HG03432 (cell line): ENCODE measurements around the gene CAMSAP2.
A peak's percentile ranks its signal among the peaks of the same experiment; 100 is the strongest.

Experiments
- ATAC-seq: cut with Tn5 transposase; IDR thresholded peaks from one replicate; pipeline ENCODE4 v1.9.1; 2021; ENCODE audit warnings: mild to moderate bottlenecking, moderate library complexity; ENCODE audit not compliant: unreplicated experiment

CAMSAP2 gene

DNA sequence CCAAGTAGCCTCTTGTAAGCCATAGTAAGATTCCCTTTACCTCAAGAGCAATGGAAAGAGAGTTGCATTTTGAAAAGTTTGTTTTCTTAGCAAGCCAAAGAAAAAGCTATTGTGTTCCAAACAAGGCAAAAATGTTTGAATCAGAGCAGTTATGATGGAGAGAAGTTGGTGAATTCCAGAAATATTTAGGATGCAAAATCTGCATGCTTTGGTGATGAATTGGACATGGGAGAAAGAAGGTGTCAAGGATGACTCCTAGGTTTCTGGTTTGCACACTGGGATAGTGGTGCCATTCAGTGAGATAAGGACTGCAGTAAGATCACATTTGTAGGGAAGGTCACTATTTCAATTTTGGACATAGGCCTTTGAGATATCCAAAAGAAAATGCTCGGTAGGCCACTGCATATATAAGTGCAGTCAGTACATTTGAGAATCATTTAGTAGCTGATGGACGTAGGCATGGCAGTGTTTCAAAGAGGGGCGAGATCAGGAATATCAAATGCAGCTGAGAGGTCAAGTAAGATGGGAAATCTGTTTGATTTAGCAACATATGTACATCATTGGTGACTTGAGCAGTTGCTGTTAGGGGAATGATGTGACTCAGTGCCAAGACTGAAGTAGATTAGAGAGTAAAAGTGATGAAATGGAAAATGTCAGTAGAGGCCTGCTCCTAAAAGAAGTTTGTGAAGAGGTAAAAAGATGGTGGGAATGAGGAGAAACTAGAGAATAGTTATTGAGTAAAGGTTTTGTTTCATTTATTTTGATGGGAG, 100.2 kb downstream of the CAMSAP2 start:
- ATAC-seq = no peak

DNA sequence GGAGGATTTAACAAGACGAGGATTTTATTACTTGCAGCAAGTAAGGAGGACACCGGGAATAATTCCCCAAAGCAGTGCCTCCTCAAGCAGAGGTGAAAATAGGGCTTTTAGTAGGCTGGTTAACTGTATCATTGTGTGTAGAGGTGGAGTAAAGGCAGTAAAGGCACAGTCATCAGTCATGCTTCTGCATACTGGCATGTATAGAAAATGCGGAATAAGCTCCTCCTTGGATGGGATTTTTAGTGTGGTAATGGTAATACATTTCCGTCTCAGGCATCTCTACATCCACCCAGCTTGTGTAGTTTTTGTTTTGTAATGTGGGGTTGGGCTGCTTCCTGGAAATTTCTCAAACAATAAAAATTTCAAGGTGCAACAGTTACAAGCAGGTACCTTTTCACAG, 106.7 kb downstream of the CAMSAP2 start:
- ATAC-seq = no peak

GRCh38 chr1:200846398-200846797, 107.7 kb downstream of the CAMSAP2 start:
- ATAC-seq = no peak

GRCh38 chr1:200849430-200849829, 110.7 kb downstream of the CAMSAP2 start:
- ATAC-seq = no peak

DNA sequence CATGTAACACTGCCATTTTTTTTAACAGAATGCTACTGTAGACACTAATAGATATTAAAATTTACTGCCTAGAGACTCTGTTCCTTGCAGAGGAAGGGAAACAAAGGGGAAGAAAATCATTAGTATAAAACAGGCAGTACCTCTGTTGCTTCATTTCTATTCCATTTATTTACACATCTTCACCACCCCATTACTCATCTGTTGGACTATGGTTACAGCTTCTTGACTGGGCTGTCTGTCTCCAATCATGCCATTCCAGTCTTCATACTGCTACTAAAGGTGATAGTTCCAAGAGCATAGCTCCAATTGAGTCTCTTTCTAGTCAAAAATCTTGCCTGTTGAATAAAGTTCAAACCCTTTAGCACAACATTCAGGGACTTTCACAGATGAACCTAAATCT, 111.9 kb downstream of the CAMSAP2 start:
- ATAC-seq = no peak

DNA sequence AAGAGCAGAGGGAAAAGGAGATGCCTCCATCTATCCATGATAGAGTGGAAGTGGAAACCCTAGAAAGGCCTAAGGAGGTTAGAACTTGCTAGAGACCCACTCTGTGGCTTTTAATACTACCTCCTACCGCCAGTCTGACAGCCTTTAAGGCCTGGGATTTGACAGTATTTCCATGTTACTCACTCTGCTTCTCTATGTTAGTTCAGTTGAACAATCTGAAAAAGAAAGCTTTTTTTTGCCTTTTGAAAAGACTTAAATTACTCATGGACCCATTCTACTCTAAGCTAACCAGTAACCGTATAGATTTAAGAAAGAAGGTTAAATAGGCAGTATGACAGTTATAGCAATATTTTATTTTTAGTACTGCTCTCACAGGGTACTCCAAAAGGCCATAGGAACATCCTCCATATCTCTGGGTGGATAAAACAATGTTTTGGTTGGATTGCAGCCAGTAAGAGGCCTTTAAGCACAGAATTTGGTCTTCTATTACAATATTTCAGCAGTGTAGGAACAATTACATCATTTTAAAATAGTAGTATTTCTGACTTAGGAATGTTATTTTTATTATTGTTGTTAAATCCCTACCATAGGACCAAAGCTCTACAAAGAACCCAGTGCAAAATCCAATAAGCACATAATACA, 118.1 kb downstream of the CAMSAP2 start:
- no peak for ATAC-seq

GRCh38 chr1:200857804-200858203, 119.1 kb downstream of the CAMSAP2 start:
- no peak for ATAC-seq

DNA sequence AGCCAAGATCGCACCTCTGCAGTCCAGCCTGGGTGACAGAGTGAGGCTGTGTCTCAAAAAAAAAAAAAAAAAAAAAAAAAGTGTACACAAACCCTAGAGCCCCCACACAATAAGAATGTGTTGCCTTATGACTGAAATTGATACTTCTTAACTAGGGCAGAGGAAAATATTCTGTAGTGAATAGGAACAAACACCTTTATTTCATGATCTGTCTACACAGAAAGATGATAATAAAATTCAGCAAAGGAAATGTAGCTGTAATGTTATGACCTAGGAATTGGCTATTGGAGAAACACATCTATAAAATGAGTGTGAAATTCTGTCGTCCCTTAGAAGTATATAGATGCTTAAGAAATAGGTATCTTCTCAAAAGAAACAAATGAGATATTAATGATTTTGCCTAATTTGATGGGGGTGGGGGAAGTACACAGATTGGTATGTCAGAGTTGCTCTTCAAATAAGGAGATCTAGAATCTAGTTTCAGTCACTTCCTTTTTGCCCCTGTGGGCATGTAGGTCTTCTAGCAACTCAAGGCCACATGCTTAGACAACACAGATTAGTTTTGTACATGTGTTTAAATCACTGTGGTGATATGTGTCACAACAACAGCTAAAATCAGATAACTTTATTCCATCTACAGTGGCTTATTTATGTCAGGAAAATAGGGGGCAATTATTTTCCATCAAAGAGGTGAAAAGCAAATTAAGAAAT, 123.4 kb downstream of the CAMSAP2 start:
- no peak for ATAC-seq

DNA sequence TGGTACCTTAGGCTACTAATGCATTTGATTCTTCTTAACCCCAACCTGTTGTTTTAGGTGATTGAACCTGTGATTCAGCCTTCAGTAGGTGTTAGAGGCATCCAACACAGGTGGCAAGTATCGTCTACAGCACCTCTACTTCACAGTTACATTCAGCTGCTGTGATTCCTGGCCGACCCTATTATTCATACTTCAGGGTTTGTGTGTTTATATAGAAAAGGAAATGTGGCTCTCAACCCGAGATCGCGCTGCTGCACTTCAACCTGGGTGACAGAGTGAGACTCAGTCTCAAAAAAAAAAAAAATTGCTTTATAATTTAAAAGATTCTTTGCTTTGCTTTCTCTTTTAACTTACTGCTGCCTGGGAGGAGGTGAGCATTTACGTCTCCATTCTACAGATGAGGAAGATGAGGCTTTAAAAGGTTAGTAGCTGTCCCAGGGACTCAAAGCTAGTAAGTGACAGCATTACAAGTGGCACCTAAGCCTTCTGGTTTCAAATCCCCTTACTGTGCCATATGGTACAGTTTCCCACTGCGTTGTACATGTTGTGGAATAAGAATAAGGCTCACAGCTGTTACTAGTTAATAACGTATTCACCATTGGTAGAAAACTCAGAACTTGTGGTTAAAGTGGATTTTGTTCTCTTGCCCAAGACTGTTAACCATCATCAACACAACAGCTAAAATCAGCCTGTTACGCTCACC, 124.2 kb downstream of the CAMSAP2 start:
- no peak for ATAC-seq

DNA sequence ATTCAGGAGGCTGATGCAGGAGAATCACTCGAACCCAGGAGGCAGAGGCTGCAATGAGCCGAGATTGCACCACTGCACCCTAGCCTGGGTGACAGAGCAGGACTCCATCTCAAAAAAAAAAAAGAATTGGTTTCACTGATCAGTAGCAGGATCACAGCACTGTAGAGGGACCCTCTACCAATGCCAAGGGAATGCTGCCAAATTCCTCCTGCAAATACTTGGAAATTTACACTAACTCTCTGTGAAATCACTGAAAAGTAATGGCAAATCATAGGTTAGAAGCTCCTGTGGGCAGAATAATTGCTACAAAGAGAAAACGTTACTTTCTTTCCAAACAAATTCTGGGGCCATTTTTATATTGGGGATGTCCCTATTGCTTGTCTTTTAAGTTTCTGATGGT, 127.4 kb downstream of the CAMSAP2 start:
- ATAC-seq = no peak

DNA sequence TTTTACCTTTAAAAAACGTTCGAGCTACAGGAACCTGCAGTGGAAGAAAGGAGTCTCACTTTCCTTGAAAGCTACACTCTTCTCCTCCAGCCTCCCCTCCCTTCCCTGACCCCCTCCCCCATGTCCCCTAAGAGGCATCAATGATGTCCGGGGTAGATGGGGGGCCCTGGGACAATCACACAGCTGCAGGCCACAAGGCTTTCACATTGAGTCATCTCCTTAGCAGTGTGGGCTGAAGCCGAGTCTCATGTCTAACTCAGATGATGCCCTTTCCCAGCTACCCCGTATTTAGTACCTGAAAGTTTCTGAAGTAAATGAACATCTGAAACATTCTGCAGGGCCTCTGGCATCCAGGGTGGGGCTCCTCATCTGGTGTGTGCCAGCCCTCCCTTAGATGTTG, 127.8 kb downstream of the CAMSAP2 start:
- peak; percentile 84 for ATAC-seq

GRCh38 chr1:200867018-200867811, 128.5 kb downstream of the CAMSAP2 start:
- peak; percentile 6 for ATAC-seq

DNA sequence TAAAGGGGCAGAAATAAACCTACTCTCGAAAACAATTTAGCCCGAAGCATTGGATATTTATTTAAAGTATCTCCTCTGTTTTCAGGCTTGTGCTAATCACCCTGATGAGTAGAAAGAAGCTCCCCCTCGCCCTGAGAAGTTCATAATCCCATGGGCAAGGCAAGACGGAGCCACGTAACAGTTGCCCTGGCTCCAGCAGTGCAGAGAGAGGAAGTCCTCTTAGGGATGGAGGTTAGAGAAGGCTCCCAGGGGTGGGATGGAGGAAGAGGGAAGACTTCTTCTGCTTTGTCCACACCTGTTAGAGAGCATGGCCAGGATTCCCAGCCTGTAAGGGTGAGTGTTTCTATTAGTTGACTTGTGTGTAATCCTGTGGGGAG, 130.7 kb downstream of the CAMSAP2 start:
- ATAC-seq = no peak

DNA sequence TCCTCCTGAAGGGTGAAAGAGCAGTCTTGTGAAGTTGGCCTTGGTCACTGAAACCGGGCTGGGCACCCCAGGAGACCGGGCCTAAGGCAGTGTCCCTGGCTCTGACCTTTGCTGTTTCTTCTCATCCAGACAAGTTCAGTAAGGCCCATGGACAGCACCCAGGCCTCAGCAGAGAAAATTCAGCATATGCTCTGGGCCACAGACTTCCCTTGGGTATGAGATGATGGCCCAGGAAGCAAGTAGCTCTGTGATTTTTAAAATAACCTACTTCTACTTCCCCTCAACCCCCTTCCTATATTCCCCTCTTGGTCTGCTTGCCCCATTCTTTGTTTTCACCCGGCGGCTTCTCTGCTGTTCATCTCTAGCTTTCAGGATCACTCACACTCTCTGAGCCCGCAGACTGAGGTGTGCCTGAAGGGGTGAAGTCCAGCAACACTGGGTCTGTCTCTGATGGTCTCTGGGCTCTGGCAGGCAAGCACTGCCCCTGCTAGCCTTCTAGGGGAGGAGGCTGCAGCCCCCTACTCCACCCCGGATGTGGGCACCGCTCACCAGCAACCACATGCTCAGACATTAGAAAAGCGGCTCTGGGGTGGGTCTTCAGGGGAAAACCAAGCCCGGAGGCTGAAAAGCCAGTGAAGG, 131.2 kb downstream of the CAMSAP2 start:
- ATAC-seq = peak; percentile 63

- ATAC-seq = no peak
Measured at GRCh38 chr1:200872446-200873115, 133.9 kb downstream of the CAMSAP2 start, which contains the start of gene GPR25. TSS of gene GPR25 (plus strand) at chr1:200872981. CDS start at chr1:200873038, 57 bp downstream.

GRCh38 chr1:200873116-200873670, 134.5 kb downstream of the CAMSAP2 start:
- ATAC-seq = no peak

- ATAC-seq = no peak
Measured at GRCh38 chr1:200873671-200874397, 135.1 kb downstream of the CAMSAP2 start.

DNA sequence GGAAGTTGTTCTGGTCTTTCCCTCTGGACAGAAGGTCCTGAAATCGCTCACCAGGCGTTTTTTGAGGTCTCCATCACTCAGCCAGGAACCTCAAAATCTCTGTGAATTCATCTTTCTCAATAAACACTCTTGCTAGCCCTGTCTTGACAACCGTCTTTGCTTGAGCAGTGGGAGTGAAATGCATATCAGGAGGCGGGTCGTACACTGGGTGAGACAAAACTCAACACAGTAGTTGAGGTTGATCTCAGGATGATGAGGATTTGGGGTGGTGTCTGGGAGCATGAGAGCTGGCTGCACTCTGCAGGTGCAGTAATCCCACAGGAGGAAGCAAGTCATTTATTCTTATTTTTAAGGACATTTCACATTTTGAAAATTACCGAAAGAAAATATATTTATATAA, 136.0 kb downstream of the CAMSAP2 start:
- no peak for ATAC-seq
